GM12801 (cell line): ENCODE measurements around the gene CAPN1.

ENCODE experiments used
- TF ChIP-seq, protein P1 (sequence below): IDR thresholded peaks from one replicate; pipeline ENCODE4 v1.5.1; 2011; ENCODE audit warnings: control low read depth; ENCODE audit not compliant: insufficient read length; ENCODE audit errors: extremely low read depth

The CAPN1 gene

DNA sequence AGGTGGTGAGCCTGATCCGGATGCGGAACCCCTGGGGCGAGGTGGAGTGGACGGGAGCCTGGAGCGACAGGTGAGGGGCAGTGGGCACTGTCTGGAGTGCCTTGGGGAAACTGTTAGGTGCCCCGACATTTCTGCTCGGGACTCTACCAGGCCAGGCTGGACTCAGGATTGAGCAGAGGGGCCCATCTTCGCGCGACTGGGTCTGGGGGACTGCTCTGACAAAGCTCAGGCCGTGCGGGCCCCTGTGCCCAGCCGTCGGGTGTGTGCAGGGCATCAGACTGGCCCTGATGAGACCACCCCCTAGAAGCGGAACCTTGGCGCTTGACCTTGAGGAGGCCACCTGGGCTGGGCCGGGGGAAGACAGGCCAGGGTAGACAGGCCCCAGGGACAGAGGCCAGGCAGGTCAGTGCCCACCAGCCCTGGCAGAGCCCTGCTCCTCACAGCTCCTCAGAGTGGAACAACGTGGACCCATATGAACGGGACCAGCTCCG lies 6.3 kb downstream of the CAPN1 start:
- TF ChIP-seq, protein P1, sequence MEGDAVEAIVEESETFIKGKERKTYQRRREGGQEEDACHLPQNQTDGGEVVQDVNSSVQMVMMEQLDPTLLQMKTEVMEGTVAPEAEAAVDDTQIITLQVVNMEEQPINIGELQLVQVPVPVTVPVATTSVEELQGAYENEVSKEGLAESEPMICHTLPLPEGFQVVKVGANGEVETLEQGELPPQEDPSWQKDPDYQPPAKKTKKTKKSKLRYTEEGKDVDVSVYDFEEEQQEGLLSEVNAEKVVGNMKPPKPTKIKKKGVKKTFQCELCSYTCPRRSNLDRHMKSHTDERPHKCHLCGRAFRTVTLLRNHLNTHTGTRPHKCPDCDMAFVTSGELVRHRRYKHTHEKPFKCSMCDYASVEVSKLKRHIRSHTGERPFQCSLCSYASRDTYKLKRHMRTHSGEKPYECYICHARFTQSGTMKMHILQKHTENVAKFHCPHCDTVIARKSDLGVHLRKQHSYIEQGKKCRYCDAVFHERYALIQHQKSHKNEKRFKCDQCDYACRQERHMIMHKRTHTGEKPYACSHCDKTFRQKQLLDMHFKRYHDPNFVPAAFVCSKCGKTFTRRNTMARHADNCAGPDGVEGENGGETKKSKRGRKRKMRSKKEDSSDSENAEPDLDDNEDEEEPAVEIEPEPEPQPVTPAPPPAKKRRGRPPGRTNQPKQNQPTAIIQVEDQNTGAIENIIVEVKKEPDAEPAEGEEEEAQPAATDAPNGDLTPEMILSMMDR, result no peak

DNA sequence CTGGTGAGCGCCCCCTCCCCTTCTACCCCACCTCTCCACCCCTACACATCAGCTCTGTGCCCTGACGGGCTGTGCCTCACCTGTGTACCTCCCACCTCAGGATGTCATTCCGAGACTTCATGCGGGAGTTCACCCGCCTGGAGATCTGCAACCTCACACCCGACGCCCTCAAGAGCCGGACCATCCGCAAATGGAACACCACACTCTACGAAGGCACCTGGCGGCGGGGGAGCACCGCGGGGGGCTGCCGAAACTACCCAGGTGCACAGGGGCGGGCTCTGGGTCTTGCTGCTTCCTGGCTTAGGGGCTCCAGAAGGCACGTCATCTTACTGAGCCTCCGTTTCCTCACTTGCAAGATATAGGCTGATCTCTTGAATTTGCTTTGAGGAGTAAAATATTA lies 6.8 kb downstream of the CAPN1 start:
- TF ChIP-seq, protein P1, result no peak

DNA sequence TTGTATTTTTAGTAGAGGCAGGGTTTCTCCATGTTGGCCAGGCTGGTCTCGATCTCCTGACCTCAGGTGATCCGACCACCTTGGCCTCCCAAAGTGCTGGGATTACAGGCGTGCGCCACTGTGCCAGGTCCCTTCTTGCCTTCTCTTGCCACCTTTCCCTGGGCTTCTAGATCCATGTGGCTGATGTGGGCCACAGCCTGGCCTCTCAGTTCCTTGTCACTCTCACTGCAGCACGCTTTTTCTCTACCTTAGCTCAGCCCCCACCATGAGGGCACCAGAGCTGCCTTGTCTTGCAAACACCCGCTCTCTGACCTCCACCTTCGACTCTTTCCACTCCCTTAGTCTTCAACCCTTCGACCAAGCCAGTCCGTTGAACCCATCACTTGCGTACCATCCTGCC lies 7.5 kb downstream of the CAPN1 start:
- TF ChIP-seq, protein P1, result no peak

DNA sequence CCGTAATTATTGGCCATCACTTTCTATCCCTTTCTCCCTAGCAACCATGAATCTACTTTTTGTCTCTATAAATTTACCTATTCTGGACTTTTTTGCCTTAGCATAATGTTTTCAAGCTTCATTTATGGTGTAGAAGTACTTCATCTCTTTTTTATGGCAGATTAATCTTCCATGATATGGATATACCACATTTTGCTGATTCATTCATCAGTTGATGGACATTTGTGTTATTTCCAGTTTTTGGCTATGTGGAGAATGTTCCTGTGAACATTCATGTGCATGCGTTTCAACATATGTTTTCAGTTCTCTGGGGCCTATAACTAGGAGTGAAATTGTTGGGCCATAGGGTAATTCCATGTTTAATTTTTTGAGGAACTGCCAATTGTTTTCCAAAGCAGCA lies 12.8 kb downstream of the CAPN1 start:
- TF ChIP-seq, protein P1, result no peak

- TF ChIP-seq, protein P1, result no peak
Observed at GRCh38 chr11:65204143-65204542, 22.4 kb downstream of the CAPN1 start.

DNA sequence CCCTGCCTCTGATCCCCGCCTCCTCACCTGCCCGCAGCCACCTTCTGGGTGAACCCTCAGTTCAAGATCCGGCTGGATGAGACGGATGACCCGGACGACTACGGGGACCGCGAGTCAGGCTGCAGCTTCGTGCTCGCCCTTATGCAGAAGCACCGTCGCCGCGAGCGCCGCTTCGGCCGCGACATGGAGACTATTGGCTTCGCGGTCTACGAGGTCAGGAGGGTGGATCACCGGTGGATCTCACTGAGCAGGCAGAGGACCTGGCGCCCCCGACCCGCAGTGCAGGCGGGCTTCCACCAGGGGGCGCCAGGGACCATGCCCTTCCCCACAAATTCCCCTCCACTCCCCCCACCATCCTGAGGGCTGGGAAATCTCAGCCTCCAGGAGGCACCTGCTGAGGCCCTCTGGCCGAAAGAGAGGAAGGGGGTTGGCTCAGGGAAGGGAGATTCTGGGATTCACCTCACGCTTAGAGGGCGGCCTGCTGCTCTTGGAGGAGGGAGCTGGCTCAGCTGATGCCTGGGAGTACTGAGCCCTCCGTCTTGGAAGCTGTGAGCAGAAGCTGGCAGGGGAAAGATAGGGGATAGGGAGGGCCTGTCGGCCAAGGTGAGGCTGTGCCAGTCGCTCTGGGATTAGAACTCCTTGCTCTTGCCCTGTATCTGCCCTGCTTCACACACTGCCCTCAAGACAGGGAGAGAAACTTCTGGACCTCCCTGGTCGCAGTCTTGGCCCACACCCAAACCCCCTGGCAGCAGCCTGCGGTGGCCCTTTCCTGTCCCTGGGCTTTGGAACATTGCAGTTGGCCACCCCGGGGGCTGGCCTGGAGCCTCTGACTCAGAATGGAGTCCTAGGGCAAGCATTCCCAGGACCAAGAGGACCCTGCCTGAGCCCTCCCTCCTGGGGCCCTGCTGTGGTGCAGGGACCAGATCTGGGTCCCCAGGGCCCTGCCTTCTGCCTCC lies 23.2 kb downstream of the CAPN1 start:
- TF ChIP-seq, protein P1, result no peak

GRCh38 chr11:65205602-65205967 lies 23.9 kb downstream of the CAPN1 start:
- TF ChIP-seq, protein P1, result no peak
